ENCODE data around the gene MAPK7. TPM values are rescaled to one million over a fixed set of nuclear protein-coding genes. Genes with fewer than 3 reads are reported as not detected.

The MAPK7 gene
- total and polyA plus RNA-seq, 2 of the 4 experiments (the other 2 are of a cell fraction), result 9.7 to 25.4 TPM

DNA sequence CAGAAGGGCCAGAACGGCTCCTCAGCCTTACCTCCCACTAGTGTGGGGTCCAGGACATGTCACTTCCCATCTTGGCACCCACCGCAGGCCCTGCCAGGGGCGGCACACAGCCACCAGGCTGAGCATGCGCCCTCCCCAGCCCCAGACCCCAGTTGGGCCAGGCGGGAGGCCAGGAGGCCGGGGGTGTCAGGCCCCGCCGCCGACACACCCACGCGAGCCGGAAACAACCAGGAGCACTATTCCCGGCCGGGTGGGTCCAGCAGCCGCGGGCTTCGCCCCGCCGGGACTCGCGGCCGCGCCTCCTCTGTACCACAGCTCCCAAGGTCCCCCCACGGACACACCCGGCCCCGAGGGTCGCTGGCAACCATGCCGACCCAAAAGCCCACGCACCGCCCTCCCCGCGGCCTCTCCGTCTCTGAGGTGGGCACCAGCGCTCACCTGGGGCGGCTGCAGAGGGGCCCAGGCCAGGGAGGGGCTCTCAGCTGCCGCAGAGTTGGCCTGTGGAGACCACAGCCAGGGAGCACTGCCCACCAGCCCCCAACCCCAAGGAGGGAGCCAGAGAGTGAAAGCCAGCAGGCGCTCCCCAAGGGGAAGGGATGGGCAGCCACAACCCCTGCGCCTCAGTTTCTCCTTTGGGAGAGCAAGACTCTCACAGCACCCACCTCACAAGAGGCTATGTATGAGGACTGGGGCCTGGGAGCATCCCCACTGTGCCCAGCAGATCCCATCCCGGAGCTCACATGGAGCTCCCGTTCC, 33.8 kb upstream of the MAPK7 start:
- Histone ChIP-seq H4K8ac (ENCODE audit: low read depth in 2 of 2, low read length in 2 of 2) (no peak overlapping the region), H4K91ac (ENCODE audit: insufficient read depth, low read depth, low read length) (no peak overlapping the region), H4K5ac (ENCODE audit: low read depth, low read length) (no peak overlapping the region), H3K9ac (ENCODE audit: low read depth, low read length) (no peak overlapping the region), H3K4ac (ENCODE audit: low read depth, low read length) (no peak overlapping the region), H2AFZ (replicated peaks; ENCODE audit: low read length, poor library complexity) (no peak overlapping the region), H3K18ac (ENCODE audit: low read depth, low read length) (no peak overlapping the region), H3K4me2 (ENCODE audit: low read depth, low read length) (no peak overlapping the region), H2AK5ac (ENCODE audit: low read depth, low read length) (no peak overlapping the region), H3K9me3 (ENCODE audit: control insufficient read depth, insufficient read depth, low read length) (no peaks in the 10 kb centered on the region), H3K79me1 (ENCODE audit: low read depth in 1 of 2, low read length in 2 of 2) (peaks cover 0 to 4% of the 10 kb centered on the region in 2 experiments; a peak in 1 of 4 replicates), H3K14ac (replicated peaks; ENCODE audit: low read depth, low read length) (no peak overlapping the region), H3K4me3 (ENCODE audit: insufficient read depth, low read depth, low read length) (no peak overlapping the region), H3K23ac (ENCODE audit: low read depth, low read length) (no peak overlapping the region), H2BK15ac (ENCODE audit: low read depth, low read length) (no peak overlapping the region), H3K36me3 (ENCODE audit: control insufficient read depth, insufficient read depth, low read length) (no peaks in the 10 kb centered on the region), H3K27me3 (ENCODE audit: control insufficient read depth, insufficient read depth, low read length) (no peaks in the 10 kb centered on the region), H2BK120ac (ENCODE audit: low read depth, low read length) (no peak overlapping the region), H3K4me1 (ENCODE audit: control insufficient read depth, insufficient read depth, low read length) (peaks cover 26% of the 10 kb centered on the region), H4K20me1 (ENCODE audit: insufficient read depth, low read length) (peaks cover 8% of the 10 kb centered on the region), H2BK5ac (ENCODE audit: low read depth, low read length, poor library complexity, severe bottlenecking) (no peak overlapping the region), H3K9me1 (ENCODE audit: insufficient read depth, low read length) (peaks cover 24% of the 10 kb centered on the region), H3K56ac (ENCODE audit: extremely low read depth, insufficient read depth, low read length) (no peak overlapping the region), H3K27ac (ENCODE audit: insufficient read depth, low read length) (no peak overlapping the region), H2AK9ac (replicated peaks; ENCODE audit: low read depth, low read length, poor library complexity) (no peak overlapping the region), H2BK20ac (ENCODE audit: low read depth, low read length) (no peak overlapping the region)
- no peak for DNase-seq
- no TSS peak for BruUV-seq (replicated peaks)
- intact Hi-C loops (cut with micrococcal nuclease), result no loop called here
- ChIA-PET CTCF (no interaction called here), POLR2A (ENCODE audit: unreplicated experiment) (no interaction called here)
- 91% methylated on average over 18 of the region's 40 CpGs; no CpG with 5 or more reads in 1 of the 2 experiments for WGBS, 2 experiments (ENCODE audit: extremely low coverage in 2 of 2, insufficient read length in 1 of 2)
- TF ChIP-seq MXI1 (IDR thresholded peaks at IDR 0.05; ENCODE audit: borderline replicate concordance, low read depth, low read length) (no peak), NFE2L2 (IDR thresholded peaks at IDR 0.05; ENCODE audit: low read depth, low read length) (no peak), MAFK (IDR thresholded peaks at IDR 0.05; ENCODE audit: low read depth, low read length) (no peak), ELK1 (IDR thresholded peaks at IDR 0.05; ENCODE audit: borderline replicate concordance, low read depth, low read length) (no peak), CHD1 (IDR thresholded peaks at IDR 0.05; ENCODE audit: low read depth, low read length) (no peak), SMC3 (IDR thresholded peaks at IDR 0.05; ENCODE audit: low read depth, low read length) (no peak)
- ATAC-seq (ENCODE audit: low read depth), result no peak
- in situ Hi-C loops (cut with MboI; ENCODE audit: low sequenced_read_pairs), result no loop called here
- dilution Hi-C loops (cut with HindIII; ENCODE audit: low sequenced_read_pairs, unreplicated experiment), result no loop called here

Data from IMR-90 (cell line).